ENCODE results near the gene SFRP2. TPM values are rescaled to one million over a fixed set of nuclear protein-coding genes. Genes with fewer than 3 reads are reported as not detected.
A peak's percentile ranks its signal among the peaks of the same experiment; 100 is the strongest.

SFRP2 gene
- total RNA-seq, 5 donors from 2014 or later (not counting 1 experiment from before 2014, with no cell fraction given), result 0.36 to 0.82 (median 0.47) TPM; not detected in 2

GRCh38 chr4:153763404-153763803 lies 25.5 kb downstream of the SFRP2 start:
- peaks cover 5 to 9% (median 7%) of the 10 kb centered on the region in 3 donors for H3K4me1 Mint-ChIP-seq

GRCh38 chr4:153759407-153760316 lies 29.2 kb downstream of the SFRP2 start, which contains the start of gene RNF175:
Gene RNF175 (minus strand): TSS chr4:153760024. CDS start chr4:153759862, 162 bp downstream.
- DNase-seq (peak in 13 of 35 experiments; percentile 9 to 26 (median 16)), ATAC-seq (replicated peaks in 1 of 4) (peak; percentile 51 to 62 (median 60))
- Histone ChIP-seq H3K27ac (ENCODE audit: low read length) (no peak within 1 kb of the TSS), H3K9me3 (no peaks in the 10 kb centered on the region), H3K4me3 (ENCODE audit: control insufficient read depth in 1 of 2, extremely low read depth in 1 of 2, low read length in 1 of 2) (peak within 1 kb of the TSS; percentile 21 to 52), H3K4me1 (ENCODE audit: control insufficient read depth in 1 of 2, extremely low read depth in 1 of 2, insufficient read depth in 2 of 2, low read length in 2 of 2) (peaks cover 15 to 19% of the 10 kb centered on the region in 2 experiments), H3K27me3 (replicated peaks in 1 of 2; ENCODE audit: control insufficient read depth in 2 of 2, extremely low read depth in 1 of 2, insufficient read depth in 2 of 2, low read length in 1 of 2) (peaks cover 6 to 33% of the 10 kb centered on the region in 2 experiments), H3K36me3 (ENCODE audit: control insufficient read depth in 2 of 2, extremely low read depth in 1 of 2, insufficient read depth in 1 of 2, low read length in 1 of 2) (no peaks in the 10 kb centered on the region)
- peaks cover 29 to 46% of the 10 kb centered on the region in 2 donors for H3K27me3 Mint-ChIP-seq
- 18% methylated on average over 74 of the region's 76 CpGs for whole genome bisulfite sequencing (ENCODE audit: insufficient coverage)
- H3K4me3 Mint-ChIP-seq, result peak within 1 kb of the TSS; percentile 68 to 73 (median 71)
- POLR2A ChIA-PET, result no interaction called here
- CTCF ChIA-PET, result interaction anchor here in 1 of 2 donors (1.5 kb wide), 1 partner anchor 9 kb away, joined by 3 read pairs; no protein-coding TSS in a partner anchor
- H3K27ac Mint-ChIP-seq, result peak within 1 kb of the TSS; percentile 79 to 80
- peaks cover 0 to 3% (median 0%) of the 10 kb centered on the region in 3 donors for H3K9me3 Mint-ChIP-seq
- peaks cover 36 to 40% (median 39%) of the 10 kb centered on the region in 3 donors for H3K4me1 Mint-ChIP-seq
- no peaks in the 10 kb centered on the region for H3K36me3 Mint-ChIP-seq

More at GRCh38 chr4:153763404-153763803, 25.5 kb downstream of the SFRP2 start:
- Histone ChIP-seq H3K4me3 (ENCODE audit: control insufficient read depth in 1 of 2, extremely low read depth in 1 of 2, low read length in 1 of 2) (no peak overlapping the region), H3K36me3 (ENCODE audit: control insufficient read depth in 2 of 2, extremely low read depth in 1 of 2, insufficient read depth in 1 of 2, low read length in 1 of 2) (no peaks in the 10 kb centered on the region), H3K9me3 (no peaks in the 10 kb centered on the region), H3K4me1 (ENCODE audit: control insufficient read depth in 1 of 2, extremely low read depth in 1 of 2, insufficient read depth in 2 of 2, low read length in 2 of 2) (peaks cover 0 to 13% of the 10 kb centered on the region in 2 experiments), H3K27me3 (replicated peaks in 1 of 2; ENCODE audit: control insufficient read depth in 2 of 2, extremely low read depth in 1 of 2, insufficient read depth in 2 of 2, low read length in 1 of 2) (peaks cover 6 to 33% of the 10 kb centered on the region in 2 experiments), H3K27ac (ENCODE audit: low read length) (no peak overlapping the region)
- POLR2A ChIA-PET, result interaction anchor here in 1 of 2 donors (0.6 kb wide), 1 partner anchor 391 kb away, joined by 6 read pairs; no protein-coding TSS in a partner anchor
- CTCF ChIA-PET, result no interaction called here
- DNase-seq, result no peak
- no peak overlapping the region for H3K4me3 Mint-ChIP-seq
- WGBS (ENCODE audit: insufficient coverage), result 100% methylated on average over 1 of the region's 1 CpG
- H3K27ac Mint-ChIP-seq, result no peak overlapping the region
- no peak for ATAC-seq (replicated peaks in 1 of 4)
- peaks cover 38 to 39% of the 10 kb centered on the region in 2 donors for H3K27me3 Mint-ChIP-seq
- peaks cover 0 to 3% (median 0%) of the 10 kb centered on the region in 3 donors for H3K9me3 Mint-ChIP-seq
- H3K36me3 Mint-ChIP-seq, result no peaks in the 10 kb centered on the region

GRCh38 chr4:153758688-153759406 lies 30.0 kb downstream of the SFRP2 start:
- ATAC-seq (replicated peaks in 1 of 4) (no peak), DNase-seq (no peak)
- H3K4me1 ChIP-seq (ENCODE audit: control insufficient read depth in 1 of 2, extremely low read depth in 1 of 2, insufficient read depth in 2 of 2, low read length in 2 of 2), result peaks cover 16 to 21% of the 10 kb centered on the region in 2 experiments
- H3K36me3 ChIP-seq (ENCODE audit: control insufficient read depth in 2 of 2, extremely low read depth in 1 of 2, insufficient read depth in 1 of 2, low read length in 1 of 2), result no peaks in the 10 kb centered on the region
- peaks cover 39 to 45% (median 42%) of the 10 kb centered on the region in 3 donors for H3K4me1 Mint-ChIP-seq
- peak overlapping the region in 1 of 2 donors; percentile 14 for H3K4me3 ChIP-seq (ENCODE audit: control insufficient read depth in 1 of 2, extremely low read depth in 1 of 2, low read length in 1 of 2)
- H3K9me3 Mint-ChIP-seq, result peaks cover 0 to 3% (median 0%) of the 10 kb centered on the region in 3 donors
- H3K27me3 Mint-ChIP-seq, result peaks cover 23 to 46% of the 10 kb centered on the region in 2 donors
- H3K9me3 ChIP-seq, result no peaks in the 10 kb centered on the region
- 83% methylated on average over 5 of the region's 15 CpGs for WGBS (ENCODE audit: insufficient coverage)
- H3K27me3 ChIP-seq (replicated peaks in 1 of 2; ENCODE audit: control insufficient read depth in 2 of 2, extremely low read depth in 1 of 2, insufficient read depth in 2 of 2, low read length in 1 of 2), result peaks cover 6 to 33% of the 10 kb centered on the region in 2 experiments
- H3K36me3 Mint-ChIP-seq, result no peaks in the 10 kb centered on the region
- peak overlapping the region; percentile 79 to 80 for H3K27ac Mint-ChIP-seq
- no peak overlapping the region for H3K27ac ChIP-seq (ENCODE audit: low read length)
- H3K4me3 Mint-ChIP-seq, result peak overlapping the region; percentile 68 to 73 (median 71)
- CTCF ChIA-PET, result no interaction called here
- POLR2A ChIA-PET, result no interaction called here

DNA sequence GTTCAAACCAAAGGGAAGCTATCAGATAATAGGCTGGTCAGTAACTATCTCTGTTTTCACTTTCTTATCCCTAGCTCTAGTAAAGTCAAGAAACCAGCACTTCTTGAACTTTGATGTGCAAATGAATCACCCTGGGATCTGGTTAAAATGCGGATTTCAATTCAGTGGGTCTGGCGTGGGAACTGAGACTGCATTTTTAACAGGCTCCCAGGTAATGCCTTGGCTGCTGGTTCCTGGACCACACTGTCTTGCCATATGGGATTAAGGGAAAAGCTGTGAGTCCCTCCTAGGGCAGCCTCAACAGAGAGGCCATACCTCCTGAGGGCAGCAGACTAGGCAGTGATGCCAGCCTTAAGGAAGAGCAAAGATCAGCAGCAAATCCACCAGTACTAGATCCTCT lies 30.7 kb downstream of the SFRP2 start:
- Histone ChIP-seq H3K4me1 (ENCODE audit: control insufficient read depth in 1 of 2, extremely low read depth in 1 of 2, insufficient read depth in 2 of 2, low read length in 2 of 2) (peaks cover 16 to 21% of the 10 kb centered on the region in 2 experiments), H3K9me3 (no peaks in the 10 kb centered on the region), H3K27me3 (replicated peaks in 1 of 2; ENCODE audit: control insufficient read depth in 2 of 2, extremely low read depth in 1 of 2, insufficient read depth in 2 of 2, low read length in 1 of 2) (peaks cover 6 to 33% of the 10 kb centered on the region in 2 experiments), H3K4me3 (ENCODE audit: control insufficient read depth in 1 of 2, extremely low read depth in 1 of 2, low read length in 1 of 2) (no peak overlapping the region), H3K36me3 (ENCODE audit: control insufficient read depth in 2 of 2, extremely low read depth in 1 of 2, insufficient read depth in 1 of 2, low read length in 1 of 2) (no peaks in the 10 kb centered on the region), H3K27ac (ENCODE audit: low read length) (no peak overlapping the region)
- Mint-ChIP-seq H3K4me3 (peak overlapping the region; percentile 54 to 73 (median 68)), H3K4me1 (peaks cover 39 to 45% (median 42%) of the 10 kb centered on the region in 3 donors), H3K36me3 (no peaks in the 10 kb centered on the region), H3K27me3 (peaks cover 18 to 41% of the 10 kb centered on the region in 2 donors), H3K27ac (peak overlapping the region; percentile 79 to 80), H3K9me3 (no peaks in the 10 kb centered on the region)
- no peak for DNase-seq
- CTCF ChIA-PET, result no interaction called here
- ATAC-seq (replicated peaks in 1 of 4), result no peak
- WGBS (ENCODE audit: insufficient coverage), result 82% methylated on average over 2 of the region's 2 CpGs
- POLR2A ChIA-PET, result no interaction called here

- peaks cover 6 to 33% of the 10 kb centered on the region in 2 experiments for H3K27me3 ChIP-seq (replicated peaks in 1 of 2; ENCODE audit: control insufficient read depth in 2 of 2, extremely low read depth in 1 of 2, insufficient read depth in 2 of 2, low read length in 1 of 2)
- H3K27ac Mint-ChIP-seq, result peak overlapping the region; percentile 73 to 91
- ChIA-PET POLR2A (no interaction called here), CTCF (no interaction called here)
- ATAC-seq (replicated peaks in 1 of 4), result no peak
- peak overlapping the region in 1 of 3 donors; percentile 3 for H3K4me3 Mint-ChIP-seq
- H3K4me1 Mint-ChIP-seq, result peaks cover 39 to 45% (median 42%) of the 10 kb centered on the region in 3 donors
- no peak for DNase-seq
- peaks cover 16 to 21% of the 10 kb centered on the region in 2 experiments for H3K4me1 ChIP-seq (ENCODE audit: control insufficient read depth in 1 of 2, extremely low read depth in 1 of 2, insufficient read depth in 2 of 2, low read length in 2 of 2)
- H3K4me3 ChIP-seq (ENCODE audit: control insufficient read depth in 1 of 2, extremely low read depth in 1 of 2, low read length in 1 of 2), result no peak overlapping the region
- no peaks in the 10 kb centered on the region for H3K36me3 ChIP-seq (ENCODE audit: control insufficient read depth in 2 of 2, extremely low read depth in 1 of 2, insufficient read depth in 1 of 2, low read length in 1 of 2)
- H3K9me3 ChIP-seq, result no peaks in the 10 kb centered on the region
- peaks cover 14 to 38% of the 10 kb centered on the region in 2 donors for H3K27me3 Mint-ChIP-seq
- no CpG with 5 or more reads among the region's 1 CpG for WGBS (ENCODE audit: insufficient coverage)
- H3K9me3 Mint-ChIP-seq, result no peaks in the 10 kb centered on the region
- no peaks in the 10 kb centered on the region for H3K36me3 Mint-ChIP-seq
- H3K27ac ChIP-seq (ENCODE audit: low read length), result no peak overlapping the region
Observed at GRCh38 chr4:153757407-153757806, 31.5 kb downstream of the SFRP2 start.

Measured in T-cell (primary cell).